ENCODE results near the gene ZBTB42. TPM values are rescaled to one million over a fixed set of nuclear protein-coding genes. Genes with fewer than 3 reads are reported as not detected.
A peak's percentile ranks its signal among the peaks of the same experiment; 100 is the strongest.

Gene ZBTB42
- total RNA-seq, 1 donor from 2014 or later, result 3.1 TPM

- ATAC-seq (ENCODE audit: low read depth) (no peak), DNase-seq (no peak)
- CTCF ChIA-PET, result no interaction called here
- Mint-ChIP-seq H3K4me3 (peak overlapping the region; percentile 61), H3K36me3 (ENCODE audit: low read depth) (peaks cover 1% of the 10 kb centered on the region), H3K4me1 (peaks cover 36% of the 10 kb centered on the region), H3K27ac (no peak overlapping the region), H3K27me3 (no peaks in the 10 kb centered on the region), H3K9me3 (no peaks in the 10 kb centered on the region)
- no peak for TF ChIP-seq CTCF (IDR thresholded peaks at IDR 0.05)
- intact Hi-C loops (cut with micrococcal nuclease), result no loop called here
- POLR2A ChIA-PET, result no interaction called here
These were observed 1.7 kb downstream of the ZBTB42 start for GRCh38 chr14:104802394-104803184.

GRCh38 chr14:104803280-104803911, 2.5 kb downstream of the ZBTB42 start:
- H3K4me3 Mint-ChIP-seq, result no peak overlapping the region
- H3K9me3 Mint-ChIP-seq, result no peaks in the 10 kb centered on the region
- ATAC-seq (ENCODE audit: low read depth) (no peak), DNase-seq (no peak)
- no peak overlapping the region for H3K27ac Mint-ChIP-seq
- POLR2A ChIA-PET, result no interaction called here
- no peak for TF ChIP-seq CTCF (IDR thresholded peaks at IDR 0.05)
- CTCF ChIA-PET, result no interaction called here
- H3K36me3 Mint-ChIP-seq (ENCODE audit: low read depth), result peaks cover 1% of the 10 kb centered on the region
- intact Hi-C loops (cut with micrococcal nuclease), result no loop called here
- H3K27me3 Mint-ChIP-seq, result no peaks in the 10 kb centered on the region
- H3K4me1 Mint-ChIP-seq, result peaks cover 33% of the 10 kb centered on the region

GRCh38 chr14:104803912-104804410, 3.1 kb downstream of the ZBTB42 start:
- ChIA-PET POLR2A (interaction anchor here (0.7 kb wide), 1 partner anchor 17 kb away, joined by 5 read pairs; no protein-coding TSS in a partner anchor), CTCF (no interaction called here)
- ATAC-seq (ENCODE audit: low read depth) (no peak), DNase-seq (no peak)
- TF ChIP-seq CTCF (IDR thresholded peaks at IDR 0.05), result no peak
- H3K27ac Mint-ChIP-seq, result no peak overlapping the region
- H3K9me3 Mint-ChIP-seq, result no peaks in the 10 kb centered on the region
- H3K27me3 Mint-ChIP-seq, result no peaks in the 10 kb centered on the region
- peaks cover 1% of the 10 kb centered on the region for H3K36me3 Mint-ChIP-seq (ENCODE audit: low read depth)
- H3K4me3 Mint-ChIP-seq, result no peak overlapping the region
- H3K4me1 Mint-ChIP-seq, result peaks cover 28% of the 10 kb centered on the region
- intact Hi-C loops (cut with micrococcal nuclease), result no loop called here

- Mint-ChIP-seq H3K27ac (no peak overlapping the region), H3K9me3 (no peaks in the 10 kb centered on the region), H3K4me3 (no peak overlapping the region), H3K4me1 (peaks cover 22% of the 10 kb centered on the region), H3K27me3 (no peaks in the 10 kb centered on the region), H3K36me3 (ENCODE audit: low read depth) (peaks cover 1% of the 10 kb centered on the region)
- CTCF ChIA-PET, result no interaction called here
- ATAC-seq (ENCODE audit: low read depth) (no peak), DNase-seq (no peak)
- TF ChIP-seq CTCF (IDR thresholded peaks at IDR 0.05), result no peak
- POLR2A ChIA-PET, result interaction anchor here (0.7 kb wide), 1 partner anchor 16 kb away, joined by 5 read pairs; no protein-coding TSS in a partner anchor
- intact Hi-C loops (cut with micrococcal nuclease), result no loop called here
These were observed 3.8 kb downstream of the ZBTB42 start for GRCh38 chr14:104804481-104805325.

GRCh38 chr14:104805326-104805678, 4.4 kb downstream of the ZBTB42 start:
- ChIA-PET CTCF (no interaction called here), POLR2A (no interaction called here)
- DNase-seq (no peak), ATAC-seq (ENCODE audit: low read depth) (no peak)
- Mint-ChIP-seq H3K4me1 (peaks cover 18% of the 10 kb centered on the region), H3K36me3 (ENCODE audit: low read depth) (peaks cover 1% of the 10 kb centered on the region), H3K9me3 (no peaks in the 10 kb centered on the region), H3K27me3 (no peaks in the 10 kb centered on the region), H3K27ac (no peak overlapping the region), H3K4me3 (no peak overlapping the region)
- intact Hi-C loops (cut with micrococcal nuclease), result no loop called here
- TF ChIP-seq CTCF (IDR thresholded peaks at IDR 0.05), result no peak

Data from activated B cell treated with CpG ODN at 0.5 μM for 24 hours (primary cell).